Nephron (organoid): ENCODE data around the gene ANKRD29.

Source experiments
- H3K27ac Mint-ChIP-seq, 3 experiments: 2 replicates each; pipeline ENCODE4 v1.8.0; 2020; ENCODE audit warnings: mixed read lengths in 3 of 3, mild to moderate bottlenecking in 2 of 3, moderate library complexity in 1 of 3
- H3K27me3 Mint-ChIP-seq: 2 replicates; pipeline ENCODE4 v1.8.0; 2021; ENCODE audit warnings: low read depth, mild to moderate bottlenecking, moderate library complexity, mixed read lengths
- H3K36me3 Mint-ChIP-seq: 2 replicates; pipeline ENCODE4 v1.8.0; 2020; ENCODE audit warnings: low read depth, mixed read lengths
- H3K4me1 Mint-ChIP-seq: 2 replicates; pipeline ENCODE4 v1.8.0; 2020; ENCODE audit warnings: mixed read lengths
- H3K4me3 Mint-ChIP-seq, 3 experiments: 2 replicates each; pipeline ENCODE4 v1.8.0; 2020; ENCODE audit warnings: mild to moderate bottlenecking in 3 of 3, mixed read lengths in 3 of 3, moderate library complexity in 2 of 3
- H3K9me3 Mint-ChIP-seq: 2 replicates; pipeline ENCODE4 v1.8.0; 2020; ENCODE audit warnings: mixed read lengths
- TF ChIP-seq, protein P1 (sequence below), 3 experiments: fragments of 200-600 bp; sonication (generic); IDR thresholded peaks; one replicate each; pipeline ENCODE4 v1.5.0; 2021; ENCODE audit warnings: antibody characterized with exemption in 3 of 3; ENCODE audit not compliant: unreplicated experiment in 3 of 3

Gene ANKRD29

DNA sequence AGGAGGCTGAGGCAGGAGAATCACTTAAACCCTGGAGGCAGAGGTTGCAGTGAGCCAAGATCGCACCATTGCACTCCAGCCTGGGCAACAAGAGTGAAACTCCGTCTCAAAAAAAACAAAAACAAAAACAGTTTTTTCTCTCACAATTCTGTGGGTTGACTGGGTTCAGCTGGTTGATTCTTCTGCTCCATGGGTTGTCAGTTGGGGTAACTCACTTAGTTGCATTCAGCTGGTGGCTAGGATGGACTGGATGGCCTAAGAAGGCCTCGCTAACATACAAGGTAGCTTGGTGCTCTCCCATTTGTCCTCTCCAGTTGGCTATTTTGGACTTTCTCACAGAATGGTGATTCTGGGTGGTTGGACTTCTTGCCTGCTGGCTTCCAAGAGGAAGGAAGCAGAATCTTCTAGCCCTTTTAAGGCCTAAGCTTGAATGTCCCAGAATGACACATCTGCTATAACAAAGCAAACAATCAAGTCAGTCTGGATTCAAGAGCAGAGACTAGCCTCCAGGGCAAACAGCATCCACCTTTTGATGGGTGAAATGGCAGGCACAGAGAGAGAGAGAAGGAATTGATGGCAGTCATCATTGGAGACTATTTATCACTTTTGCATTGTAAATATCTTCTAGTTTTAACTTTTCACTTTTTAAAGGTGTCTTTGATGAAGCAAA is 44.4 kb upstream of the ANKRD29 start:
- H3K36me3 Mint-ChIP-seq, result no peaks in the 10 kb centered on the region
- TF ChIP-seq, protein P1, sequence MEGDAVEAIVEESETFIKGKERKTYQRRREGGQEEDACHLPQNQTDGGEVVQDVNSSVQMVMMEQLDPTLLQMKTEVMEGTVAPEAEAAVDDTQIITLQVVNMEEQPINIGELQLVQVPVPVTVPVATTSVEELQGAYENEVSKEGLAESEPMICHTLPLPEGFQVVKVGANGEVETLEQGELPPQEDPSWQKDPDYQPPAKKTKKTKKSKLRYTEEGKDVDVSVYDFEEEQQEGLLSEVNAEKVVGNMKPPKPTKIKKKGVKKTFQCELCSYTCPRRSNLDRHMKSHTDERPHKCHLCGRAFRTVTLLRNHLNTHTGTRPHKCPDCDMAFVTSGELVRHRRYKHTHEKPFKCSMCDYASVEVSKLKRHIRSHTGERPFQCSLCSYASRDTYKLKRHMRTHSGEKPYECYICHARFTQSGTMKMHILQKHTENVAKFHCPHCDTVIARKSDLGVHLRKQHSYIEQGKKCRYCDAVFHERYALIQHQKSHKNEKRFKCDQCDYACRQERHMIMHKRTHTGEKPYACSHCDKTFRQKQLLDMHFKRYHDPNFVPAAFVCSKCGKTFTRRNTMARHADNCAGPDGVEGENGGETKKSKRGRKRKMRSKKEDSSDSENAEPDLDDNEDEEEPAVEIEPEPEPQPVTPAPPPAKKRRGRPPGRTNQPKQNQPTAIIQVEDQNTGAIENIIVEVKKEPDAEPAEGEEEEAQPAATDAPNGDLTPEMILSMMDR (IDR thresholded peaks at IDR 0.05; ENCODE audit: unreplicated experiment in 3 of 3), result no peak
- no peak overlapping the region for H3K4me3 Mint-ChIP-seq
- no peaks in the 10 kb centered on the region for H3K4me1 Mint-ChIP-seq
- no peak overlapping the region for H3K27ac Mint-ChIP-seq
- peaks cover 7% of the 10 kb centered on the region for H3K9me3 Mint-ChIP-seq
- H3K27me3 Mint-ChIP-seq, result peaks cover 7% of the 10 kb centered on the region

DNA sequence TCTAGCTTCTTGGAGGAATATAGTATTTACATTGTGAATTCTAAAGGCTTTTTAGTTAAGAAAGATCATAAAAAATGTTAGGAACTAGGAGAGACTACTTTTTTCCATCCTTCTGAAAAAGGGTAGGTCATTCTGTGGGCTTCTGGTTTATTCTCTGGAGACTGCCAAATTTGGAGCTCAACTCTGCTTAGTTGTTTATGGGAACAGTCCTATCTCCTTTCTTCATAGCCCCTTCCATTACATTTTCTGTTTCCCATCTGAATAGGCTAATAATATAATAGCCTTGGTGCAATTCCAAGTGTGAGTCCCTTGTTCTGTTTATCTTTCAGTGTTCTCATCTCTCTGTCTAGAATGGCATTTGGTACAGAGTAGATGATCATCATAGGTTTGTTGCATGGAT is 42.1 kb upstream of the ANKRD29 start:
- TF ChIP-seq, protein P1 (IDR thresholded peaks at IDR 0.05; ENCODE audit: unreplicated experiment in 3 of 3), result no peak
- Mint-ChIP-seq H3K4me3 (no peak overlapping the region), H3K27me3 (peaks cover 19% of the 10 kb centered on the region), H3K9me3 (peaks cover 7% of the 10 kb centered on the region), H3K4me1 (no peaks in the 10 kb centered on the region), H3K36me3 (no peaks in the 10 kb centered on the region), H3K27ac (no peak overlapping the region)

DNA sequence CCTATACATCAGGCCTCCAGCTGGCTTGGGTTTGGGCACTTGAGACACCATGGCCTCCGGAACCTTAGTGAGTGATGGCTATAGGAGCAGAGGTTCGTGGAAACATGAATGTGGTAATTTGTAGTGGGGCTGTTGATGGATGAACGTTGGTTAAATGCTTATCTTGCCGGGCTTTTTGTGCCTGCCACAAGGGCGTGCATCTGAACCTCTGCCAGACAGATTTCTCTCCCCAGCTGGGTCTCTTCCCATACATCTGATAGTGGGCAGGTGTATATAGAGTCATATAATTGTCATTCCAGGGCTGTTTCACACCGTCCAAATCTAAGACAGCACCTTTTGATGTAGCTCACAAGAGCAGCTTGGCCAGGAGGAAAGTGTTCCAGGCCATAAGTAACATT is 41.3 kb upstream of the ANKRD29 start:
- no peaks in the 10 kb centered on the region for H3K4me1 Mint-ChIP-seq
- TF ChIP-seq, protein P1 (IDR thresholded peaks at IDR 0.05; ENCODE audit: unreplicated experiment in 3 of 3), result no peak
- no peak overlapping the region for H3K4me3 Mint-ChIP-seq
- no peak overlapping the region for H3K27ac Mint-ChIP-seq
- H3K9me3 Mint-ChIP-seq, result peaks cover 4% of the 10 kb centered on the region
- H3K27me3 Mint-ChIP-seq, result peaks cover 19% of the 10 kb centered on the region
- H3K36me3 Mint-ChIP-seq, result no peaks in the 10 kb centered on the region

DNA sequence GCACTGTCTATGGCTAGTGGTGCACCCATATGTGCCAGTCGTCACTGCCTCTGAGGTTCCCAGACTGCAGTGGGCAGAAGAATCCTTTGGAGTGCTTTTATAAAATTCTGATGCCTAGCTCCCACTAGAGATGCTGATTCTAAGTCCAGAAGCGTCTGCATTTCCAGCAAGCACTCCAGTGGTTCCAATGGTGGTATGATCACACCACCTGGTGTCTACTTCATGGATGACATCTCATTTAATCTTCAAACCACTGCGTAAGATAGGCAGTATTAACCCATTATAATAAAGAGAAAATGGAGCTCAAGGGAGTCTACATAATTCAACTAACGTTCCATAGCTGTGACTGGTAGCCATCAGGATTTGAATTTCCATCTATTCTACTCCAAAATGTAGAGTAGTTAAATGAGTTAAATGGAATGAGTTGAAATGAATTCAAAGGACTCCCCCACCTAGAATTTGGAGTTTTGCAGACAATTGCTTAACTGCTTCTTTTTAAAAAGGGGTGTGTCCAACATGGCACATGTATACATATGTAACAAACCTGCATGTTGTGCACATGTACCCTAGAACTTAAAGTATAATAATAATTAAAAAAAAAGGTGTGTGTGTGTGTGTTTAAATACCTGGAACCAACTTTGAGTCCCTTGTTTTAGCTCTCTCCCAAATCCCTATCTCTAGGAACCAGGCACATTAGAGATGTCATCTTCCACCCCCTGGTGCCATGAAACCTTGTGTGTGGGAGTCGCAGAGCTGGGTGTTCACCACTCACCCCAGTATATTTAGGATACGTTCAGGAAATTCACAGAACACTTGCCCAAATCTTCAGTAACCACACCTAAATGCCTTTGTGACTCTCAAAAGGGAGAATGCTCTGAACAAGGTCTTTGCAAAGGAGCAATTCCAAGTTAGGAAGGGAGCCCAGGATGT is 40.6 kb upstream of the ANKRD29 start:
- Mint-ChIP-seq H3K4me1 (no peaks in the 10 kb centered on the region), H3K27ac (no peak overlapping the region), H3K9me3 (peaks cover 4% of the 10 kb centered on the region), H3K36me3 (no peaks in the 10 kb centered on the region), H3K27me3 (peaks cover 19% of the 10 kb centered on the region), H3K4me3 (no peak overlapping the region)
- TF ChIP-seq, protein P1 (IDR thresholded peaks at IDR 0.05; ENCODE audit: unreplicated experiment in 3 of 3), result peak; percentile 31 to 47 (median 34)

DNA sequence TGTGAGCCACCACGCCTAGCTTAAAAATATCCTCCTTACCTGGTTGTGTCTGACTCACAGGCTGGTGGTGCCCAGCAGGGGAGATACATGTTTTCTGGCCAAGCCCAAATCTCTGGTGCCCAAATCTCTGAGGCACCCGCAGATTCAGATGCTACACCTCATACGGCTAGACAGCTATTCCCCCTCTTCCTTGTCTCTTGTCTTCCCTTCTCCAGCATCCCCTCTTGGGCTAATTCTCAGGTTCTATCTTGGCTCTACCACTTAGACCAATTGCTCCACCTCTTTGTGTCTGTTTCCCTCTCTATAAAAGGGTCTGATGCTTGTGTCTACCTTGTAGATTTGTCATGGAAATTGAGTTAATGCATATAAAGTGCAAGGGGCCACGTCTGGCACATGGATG is 39.9 kb upstream of the ANKRD29 start:
- no peaks in the 10 kb centered on the region for H3K4me1 Mint-ChIP-seq
- H3K27me3 Mint-ChIP-seq, result peaks cover 21% of the 10 kb centered on the region
- H3K27ac Mint-ChIP-seq, result no peak overlapping the region
- H3K9me3 Mint-ChIP-seq, result no peaks in the 10 kb centered on the region
- H3K36me3 Mint-ChIP-seq, result no peaks in the 10 kb centered on the region
- no peak overlapping the region for H3K4me3 Mint-ChIP-seq
- TF ChIP-seq, protein P1 (IDR thresholded peaks at IDR 0.05; ENCODE audit: unreplicated experiment in 3 of 3), result no peak
